IPS-18c (cell line): ENCODE measurements around the gene NAA16.
"Not testable (repeated sequence)": the region's sequence is repeated elsewhere in the genome, so short reads cannot be mapped to it uniquely, and the experiment has no call there.

Source experiments
- H3K4me3 ChIP-seq: 2 replicates; pipeline ENCODE4 v1.7.0; 2013; ENCODE audit warnings: low read depth, mild to moderate bottlenecking, low read length, moderate library complexity; ENCODE audit not compliant: insufficient read depth
- H3K9me3 ChIP-seq: one replicate; pipeline ENCODE4 v1.6.1; 2013; ENCODE audit warnings: mild to moderate bottlenecking, low read length, moderate library complexity; ENCODE audit not compliant: control insufficient read depth, insufficient read depth

NAA16 gene

GRCh38 chr13:41418027-41418426, 107.0 kb downstream of the NAA16 start:
- Histone ChIP-seq H3K9me3 (no peaks in the 10 kb centered on the region), H3K4me3 (no peak overlapping the region)

- Histone ChIP-seq H3K9me3 (no peaks in the 10 kb centered on the region), H3K4me3 (no peak overlapping the region)
These were observed 107.7 kb downstream of the NAA16 start for GRCh38 chr13:41418731-41419130.

- Histone ChIP-seq H3K9me3 (no peaks in the 10 kb centered on the region), H3K4me3 (no peak overlapping the region)
These were observed 108.1 kb downstream of the NAA16 start for GRCh38 chr13:41419206-41419605.

- no peak overlapping the region for H3K4me3 ChIP-seq
- H3K9me3 ChIP-seq, result no peaks in the 10 kb centered on the region
These were observed 109.1 kb downstream of the NAA16 start for GRCh38 chr13:41420146-41420545.

GRCh38 chr13:41421330-41421729, 110.3 kb downstream of the NAA16 start:
- not testable (repeated sequence) for H3K4me3 ChIP-seq, H3K9me3 ChIP-seq

GRCh38 chr13:41421983-41422382, 110.9 kb downstream of the NAA16 start:
- H3K4me3 ChIP-seq, H3K9me3 ChIP-seq: not testable (repeated sequence)

GRCh38 chr13:41423259-41423658, 112.2 kb downstream of the NAA16 start:
- H3K4me3 ChIP-seq, H3K9me3 ChIP-seq: not testable (repeated sequence)

- H3K9me3 ChIP-seq, H3K4me3 ChIP-seq: not testable (repeated sequence)
These were observed 113.6 kb downstream of the NAA16 start for GRCh38 chr13:41424675-41425074.

- Histone ChIP-seq H3K9me3 (no peaks in the 10 kb centered on the region), H3K4me3 (no peak overlapping the region)
These were observed 115.0 kb downstream of the NAA16 start for GRCh38 chr13:41426047-41426446.
